Activated CD4-positive, alpha-beta T cell treated with anti-CD3 and anti-CD28 coated beads, Interleukin-2, amount 10 ng/mL, durations not matched to agents 24 days and 14 days (primary cell): ENCODE measurements around the gene EPHA2. TPM values are rescaled to one million over a fixed set of nuclear protein-coding genes. Genes with fewer than 3 reads are reported as not detected.
A peak's percentile ranks its signal among the peaks of the same experiment; 100 is the strongest.
"Not testable (repeated sequence)": the region's sequence is repeated elsewhere in the genome, so short reads cannot be mapped to it uniquely, and the experiment has no call there.

ENCODE experiments used
- DNase-seq: peaks from one replicate; pipeline ENCODE4 v3.0.0; 2022
- H3K27ac Mint-ChIP-seq: one replicate; pipeline ENCODE4 v1.8.0; 2022; ENCODE audit warnings: mild to moderate bottlenecking, mixed read lengths
- H3K27me3 Mint-ChIP-seq: one replicate; pipeline ENCODE4 v1.8.0; 2022; ENCODE audit warnings: mixed read lengths
- H3K36me3 Mint-ChIP-seq: one replicate; pipeline ENCODE4 v1.8.0; 2022; ENCODE audit warnings: low read depth, mild to moderate bottlenecking, mixed read lengths
- H3K4me1 Mint-ChIP-seq: one replicate; pipeline ENCODE4 v1.8.0; 2021; ENCODE audit warnings: mixed read lengths
- H3K4me3 Mint-ChIP-seq: one replicate; pipeline ENCODE4 v1.8.0; 2022; ENCODE audit warnings: mild to moderate bottlenecking, moderate library complexity, mixed read lengths
- H3K9me3 Mint-ChIP-seq: one replicate; pipeline ENCODE4 v1.8.0; 2021; ENCODE audit warnings: mixed read lengths
- intact Hi-C: fragments of 100-400 bp; cut with micrococcal nuclease; formaldehyde crosslinking; loops from one replicate; pipeline ENCODE4 v1.15.1; 2023
- total RNA-seq: library from RNA; stranded (reverse); gene quantifications from 2 replicates; pipeline ENCODE4 v1.2.3, GENCODE V29; 2022

Gene EPHA2
- total RNA-seq, 1 donor from 2014 or later: not detected

GRCh38 chr1:16167331-16168143 lies 11.7 kb upstream of the EPHA2 start:
- DNase-seq: peak; percentile 89
- H3K27ac Mint-ChIP-seq: no peak overlapping the region
- H3K4me1 Mint-ChIP-seq: peaks cover 29% of the 10 kb centered on the region
- peak overlapping the region; percentile 64 for H3K4me3 Mint-ChIP-seq
- intact Hi-C loops: no loop called here
- peaks cover 37% of the 10 kb centered on the region for H3K27me3 Mint-ChIP-seq
- no peaks in the 10 kb centered on the region for H3K36me3 Mint-ChIP-seq
- no peaks in the 10 kb centered on the region for H3K9me3 Mint-ChIP-seq

- Mint-ChIP-seq H3K4me1 (peaks cover 40% of the 10 kb centered on the region), H3K4me3 (peak overlapping the region; percentile 9), H3K36me3 (no peaks in the 10 kb centered on the region), H3K27me3 (peaks cover 45% of the 10 kb centered on the region), H3K9me3 (no peaks in the 10 kb centered on the region), H3K27ac (no peak overlapping the region)
- DNase-seq: no peak
- intact Hi-C loops: no loop called here
Observed at GRCh38 chr1:16166117-16166516, 10.2 kb upstream of the EPHA2 start.

GRCh38 chr1:16165548-16165947 lies 9.7 kb upstream of the EPHA2 start:
- H3K27me3 Mint-ChIP-seq: peaks cover 42% of the 10 kb centered on the region
- peaks cover 40% of the 10 kb centered on the region for H3K4me1 Mint-ChIP-seq
- no peak for DNase-seq
- H3K9me3 Mint-ChIP-seq: no peaks in the 10 kb centered on the region
- H3K4me3 Mint-ChIP-seq: peak overlapping the region; percentile 9
- intact Hi-C loops: no loop called here
- H3K27ac Mint-ChIP-seq: peak overlapping the region; percentile 5
- no peaks in the 10 kb centered on the region for H3K36me3 Mint-ChIP-seq

GRCh38 chr1:16165073-16165364 lies 9.2 kb upstream of the EPHA2 start:
- H3K4me3 Mint-ChIP-seq: no peak overlapping the region
- no peaks in the 10 kb centered on the region for H3K36me3 Mint-ChIP-seq
- H3K27ac Mint-ChIP-seq: peak overlapping the region; percentile 53
- intact Hi-C loops: no loop called here
- H3K9me3 Mint-ChIP-seq: no peaks in the 10 kb centered on the region
- H3K4me1 Mint-ChIP-seq: peaks cover 40% of the 10 kb centered on the region
- no peak for DNase-seq
- H3K27me3 Mint-ChIP-seq: peaks cover 41% of the 10 kb centered on the region

- Mint-ChIP-seq H3K4me1 (peaks cover 40% of the 10 kb centered on the region), H3K27ac (peak overlapping the region; percentile 53)
Observed at GRCh38 chr1:16164213-16165072, 8.6 kb upstream of the EPHA2 start.

GRCh38 chr1:16163608-16164212 lies 7.8 kb upstream of the EPHA2 start:
- H3K9me3 Mint-ChIP-seq, H3K27ac Mint-ChIP-seq, DNase-seq, H3K36me3 Mint-ChIP-seq, intact Hi-C loops: not testable (repeated sequence)
- H3K4me1 Mint-ChIP-seq: peaks cover 40% of the 10 kb centered on the region
- H3K27me3 Mint-ChIP-seq: peaks cover 38% of the 10 kb centered on the region
- peak overlapping the region; percentile 45 for H3K4me3 Mint-ChIP-seq

More at GRCh38 chr1:16164213-16165072, 8.6 kb upstream of the EPHA2 start:
- H3K36me3 Mint-ChIP-seq: no peaks in the 10 kb centered on the region
- peak overlapping the region; percentile 45 for H3K4me3 Mint-ChIP-seq
- no peaks in the 10 kb centered on the region for H3K9me3 Mint-ChIP-seq
- H3K27me3 Mint-ChIP-seq: peaks cover 40% of the 10 kb centered on the region
- no peak for DNase-seq
- intact Hi-C loops: no loop called here

GRCh38 chr1:16162163-16162822 lies 6.4 kb upstream of the EPHA2 start:
- DNase-seq: peak; percentile 93
- peaks cover 46% of the 10 kb centered on the region for H3K27me3 Mint-ChIP-seq
- no peaks in the 10 kb centered on the region for H3K9me3 Mint-ChIP-seq
- peak overlapping the region; percentile 76 for H3K4me3 Mint-ChIP-seq
- intact Hi-C loops: no loop called here
- peaks cover 47% of the 10 kb centered on the region for H3K4me1 Mint-ChIP-seq
- H3K27ac Mint-ChIP-seq: no peak overlapping the region
- H3K36me3 Mint-ChIP-seq: no peaks in the 10 kb centered on the region

- H3K4me3 Mint-ChIP-seq: peak overlapping the region; percentile 45
- peaks cover 50% of the 10 kb centered on the region for H3K4me1 Mint-ChIP-seq
Observed at GRCh38 chr1:16161717-16162116, 5.8 kb upstream of the EPHA2 start.

GRCh38 chr1:16158993-16159831 lies 3.3 kb upstream of the EPHA2 start:
- H3K27me3 Mint-ChIP-seq: peaks cover 51% of the 10 kb centered on the region
- H3K36me3 Mint-ChIP-seq: no peaks in the 10 kb centered on the region
- H3K9me3 Mint-ChIP-seq: no peaks in the 10 kb centered on the region
- no peak for DNase-seq
- H3K27ac Mint-ChIP-seq: no peak overlapping the region
- no peak overlapping the region for H3K4me3 Mint-ChIP-seq
- H3K4me1 Mint-ChIP-seq: peaks cover 43% of the 10 kb centered on the region
- intact Hi-C loops: no loop called here

More at GRCh38 chr1:16161717-16162116, 5.8 kb upstream of the EPHA2 start:
- Mint-ChIP-seq H3K36me3 (no peaks in the 10 kb centered on the region), H3K9me3 (no peaks in the 10 kb centered on the region), H3K27ac (no peak overlapping the region), H3K27me3 (peaks cover 52% of the 10 kb centered on the region)
- no peak for DNase-seq
- intact Hi-C loops: no loop called here

GRCh38 chr1:16158025-16158424 lies 2.2 kb upstream of the EPHA2 start:
- H3K9me3 Mint-ChIP-seq: no peaks in the 10 kb centered on the region
- H3K27ac Mint-ChIP-seq: no peak overlapping the region
- peaks cover 38% of the 10 kb centered on the region for H3K4me1 Mint-ChIP-seq
- H3K27me3 Mint-ChIP-seq: peaks cover 59% of the 10 kb centered on the region
- peak; percentile 81 for DNase-seq
- H3K36me3 Mint-ChIP-seq: no peaks in the 10 kb centered on the region
- intact Hi-C loops: no loop called here
- H3K4me3 Mint-ChIP-seq: no peak overlapping the region

- Mint-ChIP-seq H3K27ac (no peak overlapping the region), H3K36me3 (no peaks in the 10 kb centered on the region), H3K27me3 (peaks cover 60% of the 10 kb centered on the region), H3K4me1 (peaks cover 32% of the 10 kb centered on the region), H3K9me3 (no peaks in the 10 kb centered on the region), H3K4me3 (no peak overlapping the region)
- intact Hi-C loops: no loop called here
- DNase-seq: no peak
Observed at GRCh38 chr1:16156848-16157495, 1.1 kb upstream of the EPHA2 start.

GRCh38 chr1:16153999-16154673 lies 1.7 kb downstream of the EPHA2 start:
- no peak overlapping the region for H3K27ac Mint-ChIP-seq
- H3K4me3 Mint-ChIP-seq: peak overlapping the region; percentile 59
- H3K27me3 Mint-ChIP-seq: peaks cover 46% of the 10 kb centered on the region
- no peaks in the 10 kb centered on the region for H3K36me3 Mint-ChIP-seq
- intact Hi-C loops: no loop called here
- H3K4me1 Mint-ChIP-seq: peaks cover 29% of the 10 kb centered on the region
- no peak for DNase-seq
- H3K9me3 Mint-ChIP-seq: no peaks in the 10 kb centered on the region
